Activated CD4-positive, alpha-beta T cell treated with anti-CD3 and anti-CD28 coated beads, Interleukin-2, amount 50 U/mL, for 1 hour (primary cell): ENCODE data around the gene NUTF2.
"Not testable (repeated sequence)": the region's sequence is repeated elsewhere in the genome, so short reads cannot be mapped to it uniquely, and the experiment has no call there.

ENCODE experiments used
- DNase-seq: peaks from one replicate; pipeline ENCODE4 v3.0.0-alpha.2; 2020

Gene NUTF2

DNA sequence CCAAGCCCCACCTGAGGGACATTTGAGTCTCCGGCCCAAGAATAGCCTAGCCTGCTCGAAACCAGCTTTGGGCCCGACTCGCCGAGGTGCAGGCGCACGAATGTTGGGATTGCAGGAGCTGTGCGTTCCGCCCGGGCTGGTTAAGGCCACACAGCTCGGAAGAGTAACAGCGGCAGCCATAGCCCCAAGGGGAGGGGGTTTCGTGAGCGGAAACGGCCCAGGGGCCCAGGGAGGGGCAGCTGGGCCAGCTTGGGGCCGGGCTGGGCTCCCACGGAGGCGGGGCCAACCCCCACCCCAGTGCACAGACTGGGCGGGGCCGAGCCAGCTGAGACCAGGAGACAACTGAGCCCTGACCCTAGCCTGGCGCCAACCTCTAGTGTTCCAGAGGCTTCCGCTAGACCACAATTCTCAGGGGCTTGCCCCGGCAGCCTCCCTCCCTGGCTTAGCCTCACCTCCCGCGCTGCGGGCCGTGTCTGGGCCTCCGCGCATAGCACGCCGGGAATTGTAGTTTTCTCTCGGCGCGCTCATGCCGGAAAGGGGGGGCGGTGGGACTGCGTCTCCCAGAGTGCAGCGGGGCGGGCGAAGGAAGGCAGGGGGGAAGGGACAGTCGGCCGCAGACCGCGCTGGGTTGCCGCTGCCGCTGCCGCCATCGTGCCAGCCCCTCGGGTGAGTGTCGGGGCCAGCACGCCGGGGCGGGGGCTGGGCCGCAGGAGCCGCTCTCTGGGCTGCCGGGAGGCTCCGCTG is at the start of gene NUTF2:
Gene NUTF2, plus strand, starts transcription at position 614 of the 744 bp plus-strand sequence. CDS start 18,198 bp downstream, outside the sequence.
- DNase-seq = peak; percentile 95

DNA sequence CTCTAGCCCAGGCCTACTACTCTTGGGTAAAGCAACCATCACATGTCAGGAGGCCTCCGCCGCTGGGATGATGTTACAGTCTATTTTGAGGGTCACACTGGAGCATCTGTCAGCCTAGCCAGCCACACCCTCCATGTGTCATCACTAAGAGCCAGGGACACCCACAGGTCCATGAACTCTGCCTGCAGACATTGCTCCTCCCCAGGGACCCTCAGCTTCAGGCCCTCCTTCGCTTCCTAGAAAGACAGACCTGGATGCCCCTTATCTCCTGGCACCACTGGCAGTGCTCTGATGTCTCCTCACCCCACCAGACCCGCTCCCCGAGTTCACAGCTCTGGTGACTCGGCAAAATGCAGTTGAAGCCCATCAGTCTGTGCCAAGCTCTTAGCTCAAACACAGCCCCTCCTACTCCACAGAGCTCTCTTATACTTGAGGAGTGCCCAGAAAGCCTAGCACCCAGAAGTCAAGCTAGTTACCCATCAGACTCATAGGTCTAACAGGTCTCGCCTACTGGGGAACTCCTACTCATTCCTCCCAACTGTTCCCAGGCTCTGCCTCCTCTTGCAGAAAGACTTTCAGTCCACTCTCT is 46.3 kb upstream of the NUTF2 start:
- DNase-seq = no peak

DNA sequence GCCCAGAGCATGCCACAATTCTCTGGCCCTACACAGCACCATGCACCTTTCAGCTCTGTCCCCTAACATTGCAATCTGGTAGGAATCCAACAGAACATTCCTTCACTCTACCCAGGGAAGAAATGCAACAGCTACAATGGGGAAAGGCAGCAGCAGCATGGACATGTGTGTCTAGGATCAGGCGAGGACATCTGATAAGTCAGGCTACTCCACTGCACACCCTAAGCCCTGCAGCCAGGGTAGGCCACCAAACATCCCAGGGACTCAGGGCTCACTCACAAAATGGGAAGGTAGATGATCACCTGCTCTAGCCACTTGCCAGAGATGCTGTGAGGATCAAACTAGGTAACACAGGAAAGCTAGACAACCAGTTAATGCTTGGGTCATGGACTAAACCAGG is 45.5 kb upstream of the NUTF2 start:
- DNase-seq = no peak

DNA sequence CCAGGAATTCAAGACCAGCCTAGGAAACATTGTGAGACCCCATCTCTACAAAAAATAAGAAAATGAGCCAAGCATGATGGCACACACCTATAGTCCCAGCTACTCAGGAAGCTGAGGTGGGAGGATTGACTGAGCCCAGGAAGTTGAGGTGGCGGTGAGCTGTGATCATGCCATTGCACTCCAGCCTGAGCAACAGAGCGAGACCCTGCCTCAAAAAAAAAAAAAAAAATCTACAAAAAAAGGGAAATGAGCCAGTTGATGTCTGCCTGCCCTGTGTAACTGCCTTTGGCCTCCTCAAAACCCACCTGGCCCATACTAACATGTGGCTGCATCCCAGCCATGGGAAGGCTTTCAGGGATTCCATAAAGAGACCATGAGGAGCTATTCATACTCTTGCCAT is 44.9 kb upstream of the NUTF2 start:
- peak; percentile 9 for DNase-seq

DNA sequence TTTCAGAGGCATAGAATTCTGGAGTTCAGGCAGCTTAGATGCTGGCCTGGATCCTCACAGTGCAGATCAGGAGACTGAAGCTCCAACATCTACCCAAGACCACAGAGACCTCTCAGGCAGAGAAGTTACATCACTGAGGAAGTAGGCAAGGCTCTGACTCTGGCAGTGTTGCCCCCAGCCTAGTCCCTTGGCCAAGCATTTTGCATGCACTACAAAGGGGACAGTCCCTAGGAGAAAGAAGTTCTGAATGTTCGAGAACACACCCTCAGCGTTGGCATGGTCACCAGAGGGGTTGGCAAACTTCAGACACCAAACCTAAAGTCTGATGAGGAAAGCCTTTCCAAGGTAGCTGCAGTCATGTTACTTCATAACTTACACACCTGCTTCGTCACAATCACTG is 42.8 kb upstream of the NUTF2 start:
- DNase-seq = no peak

DNA sequence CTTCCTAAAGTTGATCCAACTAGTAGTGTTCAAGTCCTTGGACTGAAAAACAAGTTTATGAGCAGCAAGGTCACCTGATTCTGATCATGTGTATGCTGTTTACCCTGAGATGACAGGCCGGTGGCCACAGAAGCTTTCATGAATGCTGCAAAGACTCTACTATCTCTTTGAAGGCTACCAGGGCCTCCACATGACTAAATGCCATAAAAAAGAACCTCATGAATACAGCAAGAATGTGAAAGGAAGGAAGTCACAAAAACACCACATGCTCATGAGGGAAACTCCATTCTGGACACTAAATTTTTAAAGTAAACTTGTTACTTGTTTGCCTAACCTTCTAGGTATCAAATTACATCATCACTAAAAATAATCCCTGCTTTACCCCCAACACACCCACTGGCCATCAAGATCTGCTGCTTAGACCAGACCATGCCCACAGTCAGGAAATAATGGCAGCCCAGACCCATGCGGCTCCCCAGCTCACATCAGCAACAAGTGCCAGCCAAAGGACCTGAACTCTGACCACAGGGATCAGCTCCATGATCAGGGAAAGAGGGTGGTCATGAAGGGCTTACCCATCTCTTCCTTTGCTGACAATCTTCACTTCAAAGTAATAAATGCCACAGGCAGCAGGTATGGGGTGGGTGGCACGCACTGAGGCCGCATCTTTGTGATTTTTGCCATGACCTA is 41.7 kb upstream of the NUTF2 start:
- no peak for DNase-seq

DNA sequence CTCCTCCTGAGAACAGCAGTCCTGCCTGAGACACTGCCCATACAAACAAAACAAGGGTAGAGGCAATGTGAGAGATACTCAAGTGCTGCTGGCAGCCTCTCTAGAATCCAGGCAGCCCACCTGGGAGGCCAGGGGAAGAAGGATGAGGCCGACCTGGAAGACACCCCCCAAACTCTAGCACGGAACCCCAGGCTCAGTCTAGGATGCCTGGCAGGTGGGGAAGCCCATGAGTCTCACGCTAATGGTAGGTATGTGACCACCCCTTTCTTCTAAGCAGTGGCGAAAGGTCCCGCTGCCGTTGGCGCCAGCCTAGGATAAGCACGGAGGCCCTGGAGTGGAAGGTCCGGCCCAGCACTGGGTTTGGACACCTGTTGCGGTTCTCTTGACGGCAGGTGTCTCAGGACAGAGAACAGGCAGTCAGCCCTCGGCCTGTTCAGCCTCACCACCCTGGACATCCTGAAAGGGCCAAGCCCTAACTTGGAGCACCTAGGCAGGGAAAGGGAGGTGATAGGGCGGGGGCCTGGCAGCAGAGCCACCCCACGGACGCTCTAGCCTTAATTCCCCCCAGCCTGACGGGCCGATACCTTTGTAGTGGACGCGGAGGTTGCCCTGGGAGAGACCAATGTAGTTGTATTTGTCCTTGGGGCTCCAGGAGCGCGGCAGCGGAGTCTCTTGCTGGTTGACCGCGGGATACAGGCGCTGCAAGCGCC is 40.9 kb upstream of the NUTF2 start:
- DNase-seq = peak; percentile 3

DNA sequence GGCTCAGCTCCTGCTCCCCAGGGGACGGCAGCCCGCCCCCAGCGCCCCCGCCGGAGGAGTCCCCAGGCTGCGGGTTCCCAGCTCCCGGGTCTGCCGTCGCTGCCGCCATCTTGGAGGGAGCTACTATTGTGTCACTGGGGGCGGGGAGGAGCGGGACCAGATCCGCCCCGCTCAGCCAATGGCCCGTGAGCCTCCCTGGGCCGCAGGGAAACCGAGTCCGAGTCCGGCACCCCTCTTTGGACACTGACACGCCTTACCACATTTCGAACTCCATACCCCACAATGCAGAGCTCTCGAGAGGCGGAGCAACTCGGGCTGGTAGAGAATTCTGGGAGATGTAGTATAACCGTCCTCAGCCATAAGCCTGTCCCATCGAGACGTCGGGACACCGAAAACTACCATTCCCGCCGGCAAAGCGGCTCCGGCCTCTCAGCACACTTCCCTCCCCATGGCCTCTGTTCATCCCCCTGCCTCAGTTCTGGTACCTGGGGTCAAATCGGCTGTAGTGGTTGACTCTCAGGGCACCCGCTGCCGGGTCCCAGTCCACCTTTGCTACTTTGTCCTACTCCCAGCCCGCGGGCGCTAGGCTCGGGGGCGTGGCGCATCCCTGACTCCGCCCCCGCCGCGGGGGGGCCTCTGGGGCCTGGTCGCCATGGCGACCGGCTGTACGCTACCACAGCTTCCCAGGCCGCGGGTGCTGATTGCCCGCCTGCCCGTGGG is 40.1 kb upstream of the NUTF2 start, which contains the start of the genes RANBP10 and TSNAXIP1:
Gene RANBP10, minus strand, starts transcription at position 133 of the 720 bp plus-strand sequence. Its CDS starts 24 bp downstream, at position 109.
Gene TSNAXIP1, plus strand, starts transcription at position 462 of the 720 bp plus-strand sequence. CDS start 261 bp downstream, outside the sequence.
- peak; percentile 93 for DNase-seq

DNA sequence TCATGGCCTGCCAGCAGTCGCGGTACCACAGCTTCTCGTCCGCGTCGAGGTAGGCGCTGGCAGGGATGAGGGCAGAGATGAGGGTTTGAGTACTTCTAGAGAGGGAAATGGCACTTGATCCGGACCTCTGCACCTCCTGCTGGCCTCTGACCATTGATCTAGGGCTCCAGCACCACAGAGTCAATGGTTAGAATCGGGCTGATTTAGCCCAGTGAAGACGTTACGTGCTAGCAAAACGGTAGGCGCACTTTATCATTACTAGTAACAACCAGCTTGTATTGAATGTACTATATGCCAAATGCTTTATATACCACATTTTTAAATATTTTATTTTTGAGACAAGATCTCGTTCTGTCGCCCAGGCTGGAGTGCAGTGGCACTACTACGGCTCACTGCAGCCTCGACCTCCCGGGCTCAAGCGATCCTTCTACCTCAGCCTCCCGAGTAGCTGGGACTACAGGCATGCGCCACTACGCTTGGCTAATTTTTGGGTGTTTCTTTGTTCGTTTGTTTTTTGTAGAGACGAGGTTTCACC is 39.5 kb upstream of the NUTF2 start:
- DNase-seq = no peak

DNA sequence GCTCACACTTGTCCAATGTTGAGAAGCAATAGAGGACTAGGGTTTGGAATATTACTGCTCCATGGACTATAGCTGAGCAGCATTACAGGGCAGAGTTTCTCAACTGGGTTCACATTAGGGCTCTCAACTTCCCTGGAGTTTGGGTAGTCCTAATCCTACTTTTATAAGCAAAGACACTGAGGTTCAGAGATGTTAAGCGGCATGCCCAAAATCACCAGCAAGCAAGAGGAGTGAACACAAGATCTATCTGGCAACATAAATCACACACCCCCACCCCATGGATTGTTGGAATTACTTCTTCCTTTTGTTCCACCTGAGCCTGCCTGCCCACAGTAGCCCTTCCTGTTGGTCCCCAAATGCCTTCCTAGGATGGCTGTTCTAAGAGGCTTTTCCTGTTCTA is 34.8 kb upstream of the NUTF2 start:
- no peak for DNase-seq

DNA sequence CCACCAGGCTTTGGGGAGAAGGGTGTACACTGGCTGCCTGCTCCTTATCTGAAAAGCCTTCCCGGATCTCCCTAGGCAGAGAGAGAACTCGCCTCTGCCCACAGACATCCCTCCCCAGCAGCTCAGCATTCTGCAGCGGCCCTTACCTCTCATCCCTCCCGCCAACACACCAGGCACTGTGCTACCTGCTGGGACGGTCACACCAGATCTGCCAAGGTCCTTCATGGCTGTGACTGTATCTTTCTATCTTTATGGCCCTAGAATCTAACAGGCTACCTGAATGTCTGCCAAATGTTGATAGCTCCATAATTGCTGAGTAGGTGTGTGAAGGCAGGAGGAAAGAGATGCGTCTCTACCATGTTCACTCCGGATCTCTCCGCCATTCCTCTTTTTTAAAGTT is 32.2 kb upstream of the NUTF2 start:
- DNase-seq = no peak

DNA sequence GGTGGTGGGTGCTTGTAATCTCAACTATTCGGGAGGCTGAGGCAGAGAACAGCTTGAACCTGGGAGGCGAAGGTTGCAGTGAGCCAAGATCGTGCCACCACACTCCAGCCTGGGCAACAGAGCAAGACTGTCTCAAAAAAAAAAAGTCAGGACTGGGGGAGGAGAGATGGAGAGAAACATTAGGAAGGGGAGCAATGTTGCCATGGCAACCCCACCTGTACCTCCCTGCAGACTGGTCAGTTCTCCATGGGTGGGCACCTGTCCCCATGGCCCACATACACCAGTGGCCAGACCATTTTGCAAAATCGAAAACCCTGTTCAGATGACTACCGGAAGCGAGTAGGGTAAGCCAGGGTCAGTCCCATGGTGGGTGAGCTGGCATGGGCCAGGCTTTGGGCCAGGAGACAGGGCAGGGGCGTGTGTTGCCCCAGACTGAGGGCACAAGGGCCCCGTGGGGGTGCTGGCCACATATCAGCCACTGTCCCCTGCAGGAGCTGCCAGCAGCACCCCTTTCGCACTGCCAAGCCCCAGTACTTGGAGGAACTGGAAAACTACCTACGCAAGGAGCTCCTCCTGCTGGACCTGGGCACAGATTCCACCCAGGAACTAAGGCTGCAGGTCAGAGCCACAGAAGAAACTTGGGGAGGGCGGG is 26.0 kb upstream of the NUTF2 start:
- DNase-seq = no peak

DNA sequence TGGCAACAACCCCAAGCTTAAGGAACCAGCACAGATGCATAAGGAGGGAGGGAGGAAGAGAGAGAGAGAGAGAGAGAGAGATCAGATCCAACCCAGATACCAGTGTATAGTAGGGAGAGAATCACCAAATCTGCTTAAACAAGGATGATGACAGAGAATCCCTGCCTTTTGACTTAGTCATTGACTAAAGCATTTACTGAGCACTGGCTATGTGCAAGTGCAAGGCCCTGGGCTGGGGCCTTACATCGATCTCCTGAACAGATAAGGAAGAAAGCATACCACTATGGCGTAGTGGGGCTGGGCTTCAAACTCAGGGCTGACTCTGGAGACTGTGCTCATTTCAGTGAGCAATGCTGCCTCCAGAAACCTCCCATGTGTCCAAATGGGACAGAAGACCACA is 24.2 kb upstream of the NUTF2 start:
- no peak for DNase-seq

DNA sequence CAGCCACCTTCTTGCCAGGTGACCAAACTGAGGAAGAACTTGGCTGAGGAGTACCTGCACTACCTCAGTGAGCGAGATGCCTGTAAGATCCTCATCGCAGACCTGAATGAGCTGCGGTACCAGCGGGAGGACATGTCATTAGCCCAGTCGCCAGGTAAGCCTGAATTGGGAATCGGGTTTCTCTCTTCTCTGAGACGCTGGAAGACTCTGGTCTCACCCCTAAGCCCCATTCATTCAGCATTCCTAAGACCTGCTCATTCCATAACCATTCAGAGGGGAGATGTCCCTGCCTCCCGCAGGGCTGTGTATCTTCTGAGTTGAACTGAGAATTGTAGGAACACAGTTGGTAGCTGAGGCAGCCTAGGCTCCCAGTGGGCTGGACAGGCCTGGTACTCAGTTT is 21.6 kb upstream of the NUTF2 start:
- DNase-seq = no peak

DNA sequence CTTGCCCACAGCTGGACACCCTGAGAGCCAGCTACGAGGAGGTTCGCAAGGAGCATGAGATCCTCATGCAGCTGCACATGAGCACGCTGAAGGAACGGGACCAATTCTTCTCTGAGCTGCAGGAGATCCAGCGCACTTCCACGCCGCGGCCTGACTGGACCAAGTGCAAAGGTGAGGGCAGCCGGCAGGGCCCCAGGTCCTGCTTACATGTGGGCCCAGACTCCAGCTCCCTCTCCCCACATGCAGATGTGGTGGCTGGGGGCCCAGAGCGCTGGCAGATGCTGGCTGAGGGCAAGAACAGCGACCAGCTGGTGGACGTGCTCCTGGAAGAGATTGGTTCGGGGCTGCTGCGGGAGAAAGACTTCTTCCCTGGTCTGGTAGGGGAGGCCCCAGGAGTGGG is 20.8 kb upstream of the NUTF2 start:
- DNase-seq = no peak

DNA sequence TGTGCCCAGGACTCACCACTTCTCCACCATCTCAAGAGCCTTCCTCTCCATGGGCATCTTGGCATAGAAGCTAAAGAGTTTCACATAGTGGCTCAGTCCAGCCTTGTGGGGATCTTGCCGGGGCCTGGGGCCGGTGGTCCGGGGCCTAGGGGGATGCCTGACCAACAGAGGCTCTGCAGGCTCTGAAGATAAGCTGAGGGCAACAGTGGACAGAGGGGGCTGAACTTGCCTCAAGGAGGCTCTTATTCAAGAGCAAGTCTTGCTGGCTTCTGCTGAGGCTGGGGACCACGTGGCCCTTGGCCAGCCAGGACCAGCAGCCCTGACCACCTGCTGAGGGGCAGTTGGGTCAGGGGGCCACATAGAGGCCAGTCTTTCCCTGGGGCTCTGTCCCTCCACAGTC is 18.1 kb upstream of the NUTF2 start:
- no peak for DNase-seq

DNA sequence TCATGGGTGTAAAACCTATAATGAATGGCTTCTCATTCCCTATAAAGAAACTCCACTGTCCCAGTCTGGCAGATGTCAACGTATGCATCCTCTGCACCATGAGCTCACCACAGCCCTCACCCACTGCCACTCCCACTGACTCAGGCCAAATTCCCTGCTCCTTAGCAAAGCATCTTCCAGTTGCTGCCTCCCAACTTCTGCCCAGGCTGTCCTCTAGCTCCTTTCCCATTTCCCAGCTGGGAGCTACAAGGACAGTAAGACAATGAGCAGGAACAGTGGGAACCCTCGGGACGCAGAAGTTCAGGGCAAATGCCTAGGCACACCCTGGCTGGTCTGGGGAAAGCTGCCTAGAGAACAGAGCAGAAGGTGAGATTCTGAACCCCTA is 13.7 kb upstream of the NUTF2 start:
- no peak for DNase-seq

DNA sequence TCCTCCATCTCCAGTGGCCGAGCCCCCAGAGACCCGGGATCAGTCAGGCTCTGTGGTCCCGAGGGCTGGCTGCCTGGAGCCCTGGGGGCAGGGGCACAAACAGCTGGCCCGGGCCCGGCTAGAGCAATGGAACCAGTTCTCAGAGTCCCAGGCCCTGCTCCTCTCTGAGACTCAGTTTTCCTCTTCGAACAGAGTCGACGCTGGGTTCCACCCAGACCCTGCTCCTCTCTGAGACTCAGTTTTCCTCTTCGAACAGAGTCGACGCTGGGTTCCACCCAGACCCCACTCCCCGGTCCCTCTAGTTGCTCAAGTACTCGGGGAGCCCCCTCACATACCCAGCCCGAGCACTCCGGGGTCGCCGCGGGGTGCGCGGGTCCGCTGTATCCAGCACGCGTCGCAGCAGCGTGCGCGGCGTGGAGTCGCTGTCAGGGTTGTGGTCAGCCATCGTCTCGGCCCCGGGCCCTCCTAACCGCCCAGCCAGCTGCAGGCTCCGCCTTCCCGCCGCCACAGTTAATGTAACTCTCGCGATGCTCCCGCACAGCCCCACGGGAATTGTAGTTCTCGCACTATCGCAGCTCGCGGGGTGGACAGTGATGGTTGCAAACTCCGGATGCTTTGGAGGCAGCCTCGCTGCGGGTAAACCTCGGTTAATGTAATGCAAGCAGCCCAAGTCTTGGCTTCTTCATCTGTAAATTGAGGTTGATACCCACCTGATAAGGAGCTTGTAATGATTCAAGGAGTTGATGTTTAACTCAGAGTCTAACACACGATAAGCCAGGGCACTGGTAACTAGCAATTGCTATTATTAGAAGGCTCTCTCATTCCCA is 13.1 kb upstream of the NUTF2 start:
- peak; percentile 92 for DNase-seq

DNA sequence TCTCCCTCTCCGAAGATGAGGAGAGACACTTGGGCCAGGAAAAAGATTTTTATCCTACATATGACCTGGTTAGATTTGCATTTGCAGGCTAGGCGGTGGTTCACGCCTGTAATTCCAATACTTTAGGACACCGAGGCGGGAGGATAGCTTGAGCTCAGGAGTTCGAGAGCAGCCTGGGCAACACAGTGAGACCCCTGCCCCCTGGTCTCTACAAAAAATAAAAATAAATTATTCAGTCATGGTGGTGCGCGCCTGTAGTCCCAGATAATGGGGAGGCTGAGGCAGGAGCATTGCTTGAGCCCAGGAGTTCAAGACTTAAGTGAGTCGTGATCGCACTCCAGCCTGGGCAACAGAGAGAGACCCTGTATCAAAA is 12.5 kb upstream of the NUTF2 start:
- DNase-seq = no peak

DNA sequence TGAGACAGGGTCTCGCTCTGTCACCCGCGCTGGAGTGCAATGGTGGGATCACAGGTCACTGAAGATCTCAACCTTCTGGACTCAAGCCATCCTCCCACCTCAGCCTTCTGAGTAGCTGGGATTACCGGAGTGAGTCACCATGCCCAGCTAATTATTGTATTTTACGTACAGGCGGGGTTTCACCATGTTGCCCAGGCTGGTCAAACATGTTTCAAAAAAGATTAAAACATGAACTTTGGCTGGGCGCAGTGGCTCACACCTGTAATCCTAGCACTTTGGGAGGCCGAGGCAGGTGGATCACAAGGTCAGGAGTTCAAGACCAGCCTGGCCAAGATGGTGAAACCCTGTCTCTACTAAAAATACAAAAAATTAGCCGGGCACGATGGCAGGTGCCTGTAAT is 9.5 kb upstream of the NUTF2 start:
- DNase-seq = not testable (repeated sequence)

DNA sequence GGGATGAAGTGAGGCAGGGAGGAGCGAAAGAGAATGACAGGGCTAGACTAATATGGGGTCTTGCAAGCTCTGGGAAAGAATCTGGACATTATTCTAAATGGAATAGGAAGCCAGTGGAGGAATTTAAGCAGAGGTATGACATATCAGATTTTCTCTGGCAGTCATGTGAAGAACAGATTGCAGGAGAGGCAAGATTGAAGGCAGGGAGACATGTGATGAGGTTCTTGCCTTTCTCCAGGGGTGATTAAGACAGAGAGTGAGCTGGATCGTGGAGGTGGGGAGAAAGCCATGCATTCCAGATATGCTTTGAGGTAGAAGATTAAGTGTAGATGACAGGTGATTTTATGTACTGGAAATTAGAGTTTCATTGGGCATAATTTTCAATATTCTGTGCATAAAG is 8.9 kb upstream of the NUTF2 start:
- DNase-seq = no peak
